Measurements from ENCODE around the gene SLC35F2.
"Not testable (repeated sequence)": the region's sequence is repeated elsewhere in the genome, so short reads cannot be mapped to it uniquely, and the experiment has no call there.

The SLC35F2 gene

GRCh38 chr11:107789767-107790166 lies 68.8 kb downstream of the SLC35F2 start:
- DNase-seq (ENCODE audit: low read depth), result no peak

- DNase-seq (ENCODE audit: low read depth), result no peak
Observed at GRCh38 chr11:107787733-107788132, 70.9 kb downstream of the SLC35F2 start.

- DNase-seq (ENCODE audit: low read depth), result no peak
Observed at GRCh38 chr11:107785401-107785800, 73.2 kb downstream of the SLC35F2 start.

- no peak for DNase-seq (ENCODE audit: low read depth)
Observed at GRCh38 chr11:107783121-107783520, 75.5 kb downstream of the SLC35F2 start.

GRCh38 chr11:107780775-107781174 lies 77.8 kb downstream of the SLC35F2 start:
- no peak for DNase-seq (ENCODE audit: low read depth)

DNA sequence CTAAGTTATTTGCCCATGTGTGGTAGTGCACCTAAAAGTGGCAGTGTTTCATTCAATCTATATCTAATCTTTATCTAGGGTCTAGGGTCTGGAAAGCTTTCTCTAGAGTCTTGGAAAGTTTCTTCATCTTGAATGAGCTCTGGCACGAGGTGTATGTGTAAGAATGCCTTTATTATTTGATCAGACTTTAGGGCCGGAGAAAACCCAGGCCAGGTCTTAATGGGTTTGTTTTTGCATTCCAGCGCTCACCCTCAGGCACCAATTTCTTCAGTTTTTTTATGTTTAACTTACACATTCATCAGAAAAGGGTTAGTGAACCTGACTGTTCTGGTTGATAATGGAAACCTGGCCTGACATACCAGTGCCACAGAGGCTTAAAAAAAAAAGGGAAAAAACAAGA lies 78.5 kb downstream of the SLC35F2 start:
- no peak for DNase-seq (ENCODE audit: low read depth)

- no peak for DNase-seq (ENCODE audit: low read depth)
Observed at GRCh38 chr11:107778839-107779517, 79.6 kb downstream of the SLC35F2 start.

- DNase-seq (ENCODE audit: low read depth), result no peak
Observed at GRCh38 chr11:107777110-107777509, 81.5 kb downstream of the SLC35F2 start.

GRCh38 chr11:107776062-107776461 lies 82.5 kb downstream of the SLC35F2 start:
- no peak for DNase-seq (ENCODE audit: low read depth)

DNA sequence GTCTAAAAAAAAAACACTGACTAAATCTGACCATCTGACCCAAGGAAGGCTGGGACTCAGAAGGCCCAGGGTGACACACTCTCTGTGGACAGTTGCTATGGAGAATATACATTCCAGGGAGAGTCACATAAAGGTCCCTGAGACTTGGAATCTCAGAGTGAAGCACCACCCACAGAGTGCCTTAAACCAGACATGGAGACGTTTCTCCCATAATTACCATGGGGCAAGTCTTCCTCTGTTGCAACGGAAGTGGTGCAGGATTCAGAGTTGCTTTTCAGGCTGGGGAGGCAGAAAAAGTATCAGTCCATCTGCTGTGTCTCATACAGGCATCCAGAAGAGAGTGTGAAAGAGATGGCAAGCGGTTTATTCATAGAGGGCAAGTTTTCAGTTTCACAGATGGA lies 88.0 kb downstream of the SLC35F2 start:
- no peak for DNase-seq (ENCODE audit: low read depth)

- no peak for DNase-seq (ENCODE audit: low read depth)
Observed at GRCh38 chr11:107769189-107769588, 89.4 kb downstream of the SLC35F2 start.

GRCh38 chr11:107758719-107759355 lies 99.8 kb downstream of the SLC35F2 start:
- not testable (repeated sequence) for DNase-seq (ENCODE audit: low read depth)

- DNase-seq (ENCODE audit: low read depth), result no peak
Observed at GRCh38 chr11:107757661-107758060, 100.9 kb downstream of the SLC35F2 start.

- DNase-seq (ENCODE audit: low read depth), result no peak
Observed at GRCh38 chr11:107756553-107756952, 102.0 kb downstream of the SLC35F2 start.

DNA sequence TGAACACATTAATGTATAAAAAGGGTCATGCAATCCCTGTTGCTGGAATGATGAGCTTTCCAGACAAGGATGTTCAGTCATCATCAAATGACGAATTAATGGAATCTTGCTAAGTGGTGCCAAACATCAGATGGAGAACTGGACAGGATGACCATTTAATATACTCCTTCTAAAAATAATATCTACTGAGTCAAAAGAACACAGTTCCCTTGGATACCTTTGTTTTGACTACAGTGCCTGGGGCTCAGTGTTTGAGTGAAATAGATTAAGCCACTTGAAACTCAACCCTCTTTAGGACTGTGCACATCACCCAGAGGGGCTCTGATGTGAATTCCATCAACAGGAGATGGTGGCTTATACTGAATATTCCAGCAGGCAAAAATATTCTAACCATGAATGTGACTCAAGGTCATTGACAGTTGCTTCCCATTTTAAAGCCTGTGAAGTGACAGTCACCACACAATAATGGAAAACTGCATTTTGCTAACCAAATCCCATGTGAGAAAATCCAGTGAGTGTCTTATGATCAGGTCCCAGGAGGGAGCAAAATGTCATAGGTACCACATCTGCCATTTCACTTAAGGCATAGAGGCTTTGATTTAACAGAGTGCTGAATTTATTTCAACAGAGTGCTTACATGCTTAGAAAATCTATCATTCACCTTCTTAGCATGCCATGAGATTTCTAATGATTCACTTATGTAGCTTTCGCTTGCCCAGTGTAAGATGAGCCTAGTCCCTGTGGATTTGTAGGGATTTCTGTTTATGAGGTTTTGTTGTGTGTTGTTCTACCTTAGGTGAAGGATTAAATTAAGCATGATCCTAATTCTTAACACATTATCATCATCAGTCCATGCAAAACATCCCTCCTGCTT lies 105.4 kb downstream of the SLC35F2 start:
- DNase-seq (ENCODE audit: low read depth), result no peak

DNA sequence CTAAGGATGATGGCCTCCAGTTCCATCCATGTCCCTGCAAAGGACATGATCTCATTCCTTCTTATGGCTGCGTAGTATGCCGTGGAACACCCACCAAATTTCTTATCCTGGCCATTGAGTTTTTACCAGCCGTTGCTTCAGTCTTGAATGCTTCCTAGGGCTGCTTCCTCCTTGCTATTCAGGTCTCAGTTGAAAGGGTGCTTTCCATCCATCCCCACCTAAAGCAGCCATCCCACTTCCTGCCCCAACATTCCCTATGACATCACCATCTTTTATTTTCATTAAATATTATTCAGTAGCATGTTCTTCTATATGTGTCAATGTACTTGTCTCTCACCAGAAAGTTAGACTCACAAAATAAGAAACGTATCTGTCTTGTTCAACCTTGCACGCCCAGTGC lies 106.1 kb downstream of the SLC35F2 start:
- no peak for DNase-seq (ENCODE audit: low read depth)

DNA sequence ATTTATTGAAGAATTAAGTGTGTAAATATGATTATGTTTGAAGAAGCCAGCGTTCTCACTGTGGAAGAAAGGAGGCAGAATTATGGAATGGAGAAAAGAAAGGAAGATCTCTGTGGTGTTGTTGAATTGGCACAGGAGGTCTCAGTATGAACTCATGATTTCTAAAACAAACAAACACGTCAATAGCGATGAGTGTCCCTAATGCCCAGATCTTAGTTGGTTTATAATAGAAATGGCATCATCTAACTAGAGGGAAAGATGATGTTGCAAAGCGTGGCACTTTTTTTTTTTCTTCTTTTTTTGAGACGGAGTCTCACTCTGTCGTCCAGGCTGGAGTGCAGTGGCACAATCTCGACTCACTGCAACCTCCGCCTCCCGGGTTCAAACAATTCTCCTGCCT lies 107.5 kb downstream of the SLC35F2 start:
- DNase-seq (ENCODE audit: low read depth), result no peak

DNA sequence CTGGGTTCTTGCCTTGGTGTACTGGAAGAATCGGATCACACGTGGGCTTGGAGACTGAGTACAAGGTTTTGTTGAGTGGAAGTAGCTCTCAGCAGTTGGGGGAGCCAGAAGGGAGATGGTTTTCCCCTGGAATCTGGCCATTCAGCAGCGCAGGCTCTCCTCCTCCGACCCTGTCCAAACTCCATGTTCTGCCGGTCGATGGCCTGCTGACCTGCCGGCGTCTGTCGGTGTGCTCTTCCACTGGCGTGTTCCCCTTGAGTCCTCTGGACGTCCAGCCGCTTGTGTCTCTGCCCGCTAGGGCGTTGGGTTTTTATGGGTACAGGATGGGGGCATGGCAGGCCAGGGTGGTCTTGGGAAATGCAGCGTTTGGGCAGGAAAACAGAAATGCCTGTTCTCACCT lies 108.3 kb downstream of the SLC35F2 start:
- DNase-seq (ENCODE audit: low read depth), result no peak

DNA sequence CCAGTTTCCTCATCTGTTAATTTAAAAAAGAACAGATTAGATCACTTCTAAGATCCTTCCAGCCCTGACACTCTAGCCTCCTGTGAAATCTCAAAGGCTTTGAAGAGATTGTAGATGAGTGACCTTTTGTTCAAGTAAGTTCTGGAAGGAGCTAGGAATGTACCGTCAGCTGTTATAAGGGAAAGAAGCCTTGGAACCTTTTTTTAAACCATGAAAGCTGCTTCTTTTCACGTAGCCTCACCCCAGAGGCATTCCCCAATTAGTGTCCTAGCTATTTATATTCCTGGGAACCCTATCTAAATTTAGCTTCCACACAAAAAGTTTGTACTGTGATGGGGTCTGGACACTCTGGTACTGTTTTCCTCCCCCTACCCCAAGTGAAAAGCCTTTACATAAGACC lies 111.0 kb downstream of the SLC35F2 start:
- no peak for DNase-seq (ENCODE audit: low read depth)

DNA sequence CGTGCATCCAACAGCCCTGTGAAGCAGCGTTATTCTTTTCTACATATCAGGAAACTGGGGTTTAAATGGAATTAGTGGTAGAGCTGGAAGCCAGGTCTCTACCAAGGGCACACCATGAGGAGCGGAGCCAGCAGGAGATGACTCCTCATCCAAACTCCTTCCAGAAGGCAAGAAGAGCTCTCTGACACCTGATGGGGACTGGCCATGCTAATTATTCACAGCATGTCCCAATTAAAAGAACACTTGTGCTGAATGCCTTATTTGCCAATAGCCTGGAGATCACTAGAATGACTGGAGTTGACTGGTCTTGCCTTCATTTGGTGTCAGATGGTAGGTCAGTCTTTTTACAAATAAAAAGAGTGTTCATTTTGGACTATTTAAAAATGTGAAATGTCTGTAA lies 113.9 kb downstream of the SLC35F2 start:
- no peak for DNase-seq (ENCODE audit: low read depth)

- DNase-seq (ENCODE audit: low read depth), result no peak
Observed at GRCh38 chr11:107743191-107743590, 115.4 kb downstream of the SLC35F2 start.

DNA sequence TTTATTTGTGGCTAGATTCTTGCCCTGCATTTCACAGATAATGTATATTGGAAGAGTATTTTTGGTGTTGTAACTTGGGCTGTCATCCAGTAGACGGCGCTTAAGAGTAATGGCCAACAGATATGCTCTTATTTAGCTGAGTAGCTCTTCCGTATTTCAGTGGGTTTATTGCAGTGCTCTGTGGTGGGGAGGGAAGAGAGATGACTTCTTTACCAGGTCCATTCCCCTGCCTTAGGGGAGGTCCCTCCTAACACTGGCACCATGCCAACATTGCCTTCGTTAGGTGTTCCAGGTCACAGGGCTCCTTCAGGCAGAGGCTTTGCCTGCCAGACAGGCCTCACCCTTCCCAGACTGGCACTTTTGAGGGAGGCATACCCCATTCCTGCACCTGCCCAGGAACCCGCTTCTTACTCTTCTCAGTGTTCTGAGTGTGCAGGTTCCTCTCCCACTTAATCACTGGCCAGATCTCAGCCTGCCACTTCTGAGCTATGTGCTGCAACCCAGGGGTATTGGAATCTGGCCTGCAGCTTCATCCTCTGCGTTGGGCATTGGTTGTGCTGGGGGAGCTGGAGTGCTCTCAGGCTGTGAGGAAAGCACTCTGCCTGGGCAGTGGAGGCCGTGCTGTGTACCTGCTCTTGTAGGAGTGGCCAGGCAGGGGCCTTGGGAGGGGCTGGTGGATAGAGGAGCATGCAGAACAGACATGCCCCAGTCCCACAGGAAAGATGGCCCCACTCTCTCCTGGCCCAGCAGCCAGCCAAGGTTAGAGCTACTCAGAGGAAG lies 117.4 kb downstream of the SLC35F2 start:
- DNase-seq (ENCODE audit: low read depth), result no peak

All from stimulated activated CD4-positive, alpha-beta T cell treated with anti-CD3 and anti-CD28 coated beads, Interleukin-2, amount 100 ng/mL, for 4 hours (primary cell).